HTR-8/SVneo (cell line): ENCODE measurements around the gene CDK5.
"Not testable (repeated sequence)": the region's sequence is repeated elsewhere in the genome, so short reads cannot be mapped to it uniquely, and the experiment has no call there.

Source experiments
- DNase-seq: peaks from one replicate; pipeline ENCODE4 v3.0.0; 2011; ENCODE audit warnings: low spot score, mixed read lengths; ENCODE audit not compliant: insufficient read length
- FAIRE-seq: peaks from 2 replicates; lab custom pipeline; 2011; peaks lifted over from hg19 to GRCh38; lab: Jason Lieb, UNC

Gene CDK5

GRCh38 chr7:151039850-151040548 is 17.7 kb downstream of the CDK5 start:
- no peak for DNase-seq
- FAIRE-seq, result no peak

DNA sequence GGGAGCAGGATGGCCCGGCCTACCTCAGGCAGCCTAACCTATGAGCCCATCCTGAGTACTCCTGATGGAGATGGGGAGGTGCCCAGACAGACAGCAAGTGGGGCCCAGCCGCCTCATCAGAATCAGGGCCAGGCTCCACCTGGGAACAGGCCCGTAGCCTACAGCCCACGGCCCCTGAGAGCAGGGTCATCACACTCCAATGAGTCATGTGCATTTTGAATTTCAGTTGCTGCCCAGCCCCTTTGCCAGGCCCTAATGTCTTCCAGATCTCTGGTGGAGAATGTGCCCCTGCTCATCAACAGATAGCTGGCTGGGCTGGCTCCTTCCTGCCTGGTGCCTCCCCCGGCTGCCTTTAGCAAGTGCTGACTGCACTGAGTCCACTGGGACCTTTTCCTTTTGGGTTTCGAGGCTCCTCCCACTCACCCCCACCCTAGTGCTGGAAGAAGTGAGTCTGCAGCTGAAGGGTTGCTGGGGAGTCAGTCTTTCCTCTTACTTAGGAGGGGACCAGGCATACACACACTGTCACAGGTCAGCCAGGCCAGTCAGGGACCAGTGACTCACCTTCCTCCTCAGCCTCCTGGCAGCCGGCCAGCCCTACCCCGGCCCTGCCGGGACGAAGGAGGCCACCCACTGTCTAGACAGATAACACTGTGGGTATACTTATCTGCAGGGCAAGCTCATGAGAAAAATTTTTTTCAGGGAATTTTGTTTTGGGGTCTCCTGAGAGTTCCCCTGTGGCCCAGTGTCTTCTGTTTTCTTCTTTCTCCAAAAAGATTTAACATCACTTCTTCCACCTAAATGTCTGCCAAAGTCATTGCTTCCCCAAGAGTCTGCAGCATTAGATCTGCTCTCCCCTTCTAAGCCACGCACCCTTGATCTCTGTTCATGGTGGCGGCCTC is 18.5 kb downstream of the CDK5 start:
- DNase-seq (peak; percentile 81), FAIRE-seq (peak; percentile 95)

- DNase-seq (no peak), FAIRE-seq (no peak)
Observed at GRCh38 chr7:151035902-151036301, 21.8 kb downstream of the CDK5 start.

DNA sequence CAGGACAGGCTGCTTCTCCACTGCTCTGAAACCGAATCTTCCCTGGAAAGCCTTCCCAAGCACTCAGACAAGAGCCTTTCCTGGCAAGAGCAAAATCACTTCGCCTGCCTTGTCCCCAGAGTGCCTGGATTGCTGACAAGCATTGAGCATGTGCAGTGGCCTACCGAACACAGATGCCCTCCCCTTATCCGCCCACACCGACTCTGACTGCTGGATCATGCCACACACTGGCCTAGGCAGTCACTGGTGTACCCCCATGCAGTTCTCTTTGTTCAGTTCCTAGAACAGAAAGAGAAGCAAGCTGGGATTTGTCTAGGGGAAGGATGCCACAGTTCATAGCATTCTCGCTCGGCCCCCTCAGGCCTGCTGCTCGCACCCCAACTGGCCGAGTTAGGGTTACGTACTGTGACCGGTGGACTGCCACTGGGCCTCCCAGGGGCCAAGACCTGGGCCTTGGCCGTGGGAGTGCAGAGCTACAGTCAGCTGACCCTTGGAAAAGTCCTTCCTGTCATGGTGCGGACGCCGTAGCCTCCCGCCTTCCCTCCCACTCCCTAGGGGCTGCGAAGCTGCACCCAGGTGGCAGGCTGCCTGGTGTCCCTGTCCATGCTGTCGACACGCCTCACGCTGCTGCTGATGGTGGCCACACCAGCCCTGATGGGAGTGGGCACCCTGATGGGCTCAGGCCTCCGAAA is 22.5 kb downstream of the CDK5 start:
- no peak for FAIRE-seq
- no peak for DNase-seq

DNA sequence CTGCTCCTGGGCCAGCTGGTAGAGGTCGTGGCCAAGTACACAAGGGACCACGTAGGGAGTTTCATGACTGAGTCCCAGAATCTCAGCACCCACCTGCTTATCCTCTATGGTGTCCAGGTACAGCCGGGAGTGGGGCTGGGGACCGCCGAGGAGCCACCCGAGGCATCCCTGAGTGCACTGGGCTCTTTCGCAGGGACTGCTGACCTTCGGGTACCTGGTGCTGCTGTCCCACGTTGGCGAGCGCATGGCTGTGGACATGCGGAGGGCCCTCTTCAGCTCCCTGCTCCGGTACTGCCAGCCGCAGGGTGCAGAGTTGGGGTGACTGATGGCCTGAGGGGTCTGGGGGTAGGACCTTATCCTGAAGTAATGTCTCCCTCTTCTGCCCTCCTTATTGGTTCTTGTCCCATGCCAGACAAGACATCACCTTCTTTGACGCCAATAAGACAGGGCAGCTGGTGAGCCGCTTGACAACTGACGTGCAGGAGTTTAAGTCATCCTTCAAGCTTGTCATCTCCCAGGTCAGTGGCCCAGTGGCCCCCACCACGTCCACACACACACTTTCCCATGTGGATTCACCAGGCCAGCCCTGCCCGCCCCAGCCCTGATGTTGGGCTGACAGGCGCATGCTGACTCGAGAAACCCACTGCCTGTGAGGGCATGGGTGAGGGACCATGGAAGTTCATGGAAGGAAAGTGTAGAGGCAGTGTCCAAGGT is 23.2 kb downstream of the CDK5 start:
- no peak for DNase-seq
- FAIRE-seq, result no peak

- no peak for FAIRE-seq
- DNase-seq, result no peak
Observed at GRCh38 chr7:151033864-151034249, 23.8 kb downstream of the CDK5 start.

DNA sequence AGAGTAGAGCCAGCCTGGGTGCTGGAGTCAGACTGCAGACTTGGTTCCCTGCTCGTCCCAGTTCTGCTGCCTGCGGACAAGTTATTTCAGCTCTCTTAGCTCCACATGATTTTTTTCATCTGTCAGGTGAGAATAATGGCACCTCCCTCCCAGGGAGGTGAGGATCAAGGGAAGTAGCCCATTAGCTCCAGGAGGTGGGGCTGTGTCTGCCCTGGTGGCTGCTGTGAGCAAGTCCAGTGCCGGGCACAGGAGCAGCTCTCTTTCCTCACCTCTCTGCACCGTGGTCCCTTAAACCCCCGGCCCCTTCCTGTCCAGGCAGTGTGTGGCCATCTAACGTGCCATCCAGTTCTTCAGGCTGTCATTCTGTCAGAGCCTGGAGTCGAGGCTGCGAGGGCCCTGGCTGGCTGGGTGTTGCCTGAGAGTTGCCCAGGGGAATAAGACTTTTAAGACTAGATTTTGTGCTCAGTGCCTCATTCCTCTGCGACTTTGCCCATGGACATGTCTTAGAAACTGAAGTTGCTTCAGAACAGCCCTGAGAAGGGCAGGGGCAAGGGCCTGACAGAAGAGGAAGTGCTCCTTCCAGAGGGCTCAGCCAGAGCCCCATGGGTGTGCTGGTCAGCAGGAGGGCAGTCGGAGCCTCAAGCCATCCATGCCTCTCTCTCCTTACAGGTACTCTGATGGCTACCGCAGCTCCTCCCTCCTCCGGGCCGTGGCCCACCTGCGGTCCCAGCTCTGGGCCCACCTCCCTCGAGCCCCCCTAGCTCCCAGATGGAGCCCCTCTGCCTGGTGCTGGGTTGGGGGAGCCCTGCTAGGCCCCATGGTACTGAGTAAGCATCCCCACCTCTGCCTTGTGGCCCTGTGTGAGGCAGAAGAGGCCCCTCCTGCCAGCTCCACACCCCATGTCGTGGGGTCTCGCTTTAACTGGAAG is 24.5 kb downstream of the CDK5 start:
- DNase-seq, result no peak
- FAIRE-seq, result no peak

DNA sequence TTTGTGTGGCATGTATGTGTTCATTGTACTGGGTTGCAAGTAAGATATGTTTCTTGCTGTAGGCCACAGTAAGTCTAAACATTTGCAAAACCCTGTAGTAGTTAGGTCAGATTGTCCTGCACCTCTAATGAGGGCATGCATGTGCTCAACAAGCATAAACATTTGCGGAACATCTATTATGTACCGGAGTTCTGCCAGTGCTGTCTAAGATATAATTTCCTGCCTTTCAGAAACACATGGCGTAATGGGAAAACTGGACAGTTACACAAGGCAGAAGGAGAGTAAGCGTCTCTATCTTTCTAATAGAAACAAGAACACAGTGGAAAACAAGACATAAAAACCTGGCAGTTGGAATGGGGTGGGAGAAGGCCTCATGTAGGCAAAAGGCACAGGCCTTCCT is 26.7 kb downstream of the CDK5 start:
- DNase-seq, result no peak
- no peak for FAIRE-seq

DNA sequence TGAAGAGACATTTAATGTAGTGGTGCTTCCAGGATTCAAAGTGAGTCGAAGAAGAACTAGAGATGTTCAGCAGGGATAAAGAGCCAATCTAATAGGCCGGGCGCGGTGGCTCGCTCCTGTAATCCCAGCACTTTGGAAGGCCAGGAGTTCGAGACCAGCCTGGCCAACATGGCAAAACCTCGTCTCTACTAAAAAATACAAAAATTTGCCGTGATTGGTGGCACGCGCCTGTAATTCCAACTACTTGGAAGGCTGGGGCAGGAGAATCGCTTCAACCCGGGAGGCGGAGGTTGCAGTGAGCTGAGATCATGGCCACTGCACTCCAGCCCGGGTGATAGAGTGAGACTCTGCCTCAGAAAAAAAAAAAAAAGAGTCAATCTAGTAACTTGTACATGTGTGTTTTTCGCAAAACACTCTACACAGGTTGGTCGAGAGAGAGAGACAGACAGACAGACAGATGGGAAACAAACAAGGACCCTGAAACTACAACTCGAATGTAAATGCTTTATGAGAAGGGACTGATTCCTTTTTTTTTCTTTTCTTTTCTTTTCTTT is 28.7 kb downstream of the CDK5 start:
- DNase-seq (no peak), FAIRE-seq (no peak)

- DNase-seq (peak; percentile 99), FAIRE-seq (peak; percentile 26)
Observed at GRCh38 chr7:151028131-151028947, 29.4 kb downstream of the CDK5 start, which contains the start of gene ABCB8. Gene ABCB8, plus strand, starts transcription at chr7:151028450. Its CDS starts 66 bp downstream, at chr7:151028516.

DNA sequence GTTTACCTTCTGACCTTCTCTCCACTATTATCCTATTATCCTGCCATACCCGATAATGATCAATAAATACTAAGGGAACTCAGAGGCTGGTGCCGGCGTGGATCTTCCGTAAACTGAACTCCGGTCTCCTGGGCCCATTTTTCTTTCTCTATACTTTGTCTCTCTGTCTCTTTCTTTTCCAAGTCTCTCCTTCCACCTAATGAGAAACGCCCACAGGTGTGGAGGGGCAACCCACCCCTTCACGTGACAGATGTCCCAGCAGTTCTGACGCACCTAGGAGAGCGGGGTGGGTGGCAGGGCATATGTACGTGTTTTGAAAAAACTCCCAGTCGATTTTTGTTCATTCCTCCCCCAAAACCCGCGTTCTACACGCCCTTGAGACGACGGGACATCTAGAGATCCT is 30.0 kb downstream of the CDK5 start:
- DNase-seq, result not testable (repeated sequence)

DNA sequence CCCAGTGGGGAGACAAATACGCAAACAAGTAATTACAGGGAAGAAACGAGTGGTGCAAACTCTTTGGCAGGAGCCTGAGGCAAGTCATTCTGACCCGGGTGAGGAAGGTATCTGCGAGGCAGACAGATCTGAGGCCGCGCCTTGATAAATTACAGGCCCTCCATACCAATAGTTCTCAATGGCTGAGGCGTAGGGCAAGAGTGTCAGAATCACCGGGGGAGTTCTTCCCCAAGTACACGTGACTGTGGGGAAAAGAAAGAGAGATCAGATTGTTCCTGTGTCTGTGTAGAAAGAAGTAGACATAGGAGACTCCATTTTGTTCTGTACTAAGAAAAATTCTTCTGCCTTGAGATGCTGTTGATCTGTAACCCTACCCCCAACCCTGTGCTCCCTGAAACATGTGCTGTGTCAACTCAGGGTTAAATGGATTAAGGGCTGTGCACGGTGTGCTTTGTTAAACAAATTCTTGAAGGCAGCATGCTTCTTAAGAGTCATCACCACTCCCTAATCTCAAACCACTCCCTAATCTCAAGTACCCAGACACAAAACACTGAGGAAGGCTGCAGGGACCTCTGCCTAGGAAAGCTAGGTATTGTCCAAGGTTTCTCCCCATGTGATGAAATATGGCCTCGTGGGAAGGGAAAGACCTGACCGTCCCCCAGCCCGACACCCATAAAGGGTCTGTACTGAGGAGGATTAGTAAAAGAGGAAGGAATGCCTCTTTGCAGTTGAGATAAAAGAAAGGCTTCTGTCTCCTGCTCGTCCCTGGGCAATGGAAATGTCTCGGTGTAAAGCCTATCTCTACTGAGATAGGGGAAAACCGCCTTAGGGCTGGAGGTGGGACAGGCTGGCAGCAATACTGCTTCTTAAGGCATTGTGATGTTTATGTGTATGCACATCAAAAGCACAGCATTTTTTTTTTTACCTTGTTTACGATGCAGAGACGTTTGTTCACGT is 30.6 kb downstream of the CDK5 start:
- not testable (repeated sequence) for FAIRE-seq, DNase-seq

More for the DNA sequence above, 30.0 kb downstream of the CDK5 start:
- FAIRE-seq, result not testable (repeated sequence)

GRCh38 chr7:151025924-151026671 is 31.6 kb downstream of the CDK5 start:
- no peak for FAIRE-seq
- DNase-seq, result no peak

- no peak for DNase-seq
- no peak for FAIRE-seq
Observed at GRCh38 chr7:151024435-151025056, 33.2 kb downstream of the CDK5 start, which contains the start of gene ATG9B. Gene ATG9B, minus strand, starts transcription at chr7:151024494. Its CDS starts 71 bp downstream, at chr7:151024423.

DNA sequence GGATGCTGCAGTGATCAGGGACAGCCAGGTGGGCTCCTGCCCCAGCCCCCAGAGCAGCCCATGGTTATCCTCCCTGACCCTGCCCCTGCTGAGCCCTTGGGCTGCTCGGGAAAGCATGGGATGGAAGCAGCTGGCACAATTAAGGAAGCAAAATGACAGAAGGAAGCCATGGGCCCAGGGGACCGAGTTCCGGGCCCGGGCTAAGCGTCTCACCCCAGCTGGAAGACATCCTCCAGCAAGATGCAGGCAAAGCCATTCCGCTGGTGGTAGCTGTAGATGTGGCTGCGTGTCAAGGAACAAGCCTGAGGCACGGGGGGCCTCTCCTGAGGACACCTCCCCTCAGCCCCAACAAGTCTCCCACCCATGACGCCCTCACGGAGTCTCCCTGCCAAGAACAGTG is 34.5 kb downstream of the CDK5 start:
- DNase-seq, result no peak
- FAIRE-seq, result no peak

- DNase-seq (no peak), FAIRE-seq (no peak)
Observed at GRCh38 chr7:151020231-151020630, 37.5 kb downstream of the CDK5 start.
